Activated CD4-positive, alpha-beta T cell treated with anti-CD3 and anti-CD28 coated beads for 4 hours (primary cell): ENCODE results near the gene SIX4.
"Not testable (repeated sequence)": the region's sequence is repeated elsewhere in the genome, so short reads cannot be mapped to it uniquely, and the experiment has no call there.

Source experiments
- DNase-seq, 2 donors: peaks; one replicate each; pipeline ENCODE4 v3.0.0-alpha.2; 2020

Gene SIX4

DNA sequence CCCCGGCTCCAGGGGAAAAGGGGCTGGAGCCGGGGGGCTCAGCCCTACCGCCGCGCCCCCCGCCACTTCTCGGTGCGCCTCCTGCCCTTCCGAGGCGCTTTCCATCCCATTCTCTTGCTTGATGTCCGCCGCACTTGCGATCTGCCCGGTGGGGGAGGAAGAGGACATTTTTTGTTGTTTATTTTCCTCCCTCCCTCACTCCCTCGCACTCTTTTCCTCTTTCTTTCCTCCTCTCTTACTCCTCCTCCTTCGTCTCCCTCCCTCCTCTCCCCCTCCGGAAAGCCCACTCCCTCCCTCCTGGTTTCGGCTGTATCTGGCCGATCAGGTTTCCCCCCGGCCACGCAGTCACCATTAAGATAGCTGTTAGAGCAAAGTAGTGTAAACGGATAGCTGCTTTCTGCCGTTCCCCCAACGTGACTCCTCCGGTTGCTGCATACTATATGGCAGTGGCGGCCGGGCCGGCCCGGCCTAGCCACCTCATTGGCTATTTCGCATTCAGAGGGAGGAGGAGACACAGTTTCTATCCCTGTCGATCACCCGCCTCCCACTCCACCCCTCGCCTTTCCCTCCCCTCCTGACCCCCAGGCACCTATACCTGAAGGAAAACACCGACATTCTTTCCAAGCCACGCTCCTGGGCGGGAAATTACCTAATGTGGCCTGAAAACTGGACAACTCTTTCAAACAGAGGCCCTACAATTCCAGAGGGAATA, at the start of gene SIX4:
TSS of gene SIX4 (minus strand) at position 445 of the 712 bp plus-strand sequence. CDS start at position 168, 277 bp downstream.
- no peak for DNase-seq

DNA sequence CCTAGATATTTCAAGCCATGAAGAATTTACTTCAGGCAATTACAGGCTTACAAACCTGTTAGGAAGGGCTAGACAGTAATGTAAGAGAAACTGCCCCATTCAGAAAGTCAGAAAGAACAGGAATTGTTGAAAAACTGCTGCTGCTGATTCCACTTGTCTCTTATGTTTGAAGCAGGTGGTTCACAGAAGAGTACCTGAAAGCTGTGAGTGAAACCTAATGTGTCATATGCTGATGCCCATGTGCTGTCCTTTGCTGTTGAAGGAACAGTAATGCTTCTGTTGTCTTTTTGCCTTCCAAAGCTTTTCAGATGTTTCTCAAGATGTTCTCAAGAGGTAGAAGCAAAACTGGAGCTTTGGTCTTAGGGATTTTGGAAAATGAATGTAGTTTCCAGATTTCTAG, 49.4 kb upstream of the SIX4 start:
- DNase-seq, result no peak

DNA sequence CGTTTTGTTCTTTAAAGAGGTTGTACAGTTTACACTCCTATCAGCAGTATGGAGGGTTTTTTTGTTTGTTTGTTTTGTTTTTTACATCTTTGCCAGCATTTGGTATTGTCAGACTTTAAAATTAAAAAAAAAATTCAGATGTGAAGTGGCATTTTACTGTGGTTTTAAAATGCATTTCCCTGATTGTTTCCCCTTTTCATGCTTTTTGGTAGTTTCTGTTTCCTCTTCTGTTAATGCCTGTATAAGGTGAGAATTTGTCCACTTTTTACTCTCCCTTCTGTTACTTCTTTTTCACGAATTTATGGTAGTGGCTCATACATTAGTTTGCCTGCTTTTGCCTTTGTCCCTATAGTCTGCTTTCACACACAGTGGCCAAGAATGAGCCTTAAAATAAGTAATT, 47.0 kb upstream of the SIX4 start:
- no peak for DNase-seq

DNA sequence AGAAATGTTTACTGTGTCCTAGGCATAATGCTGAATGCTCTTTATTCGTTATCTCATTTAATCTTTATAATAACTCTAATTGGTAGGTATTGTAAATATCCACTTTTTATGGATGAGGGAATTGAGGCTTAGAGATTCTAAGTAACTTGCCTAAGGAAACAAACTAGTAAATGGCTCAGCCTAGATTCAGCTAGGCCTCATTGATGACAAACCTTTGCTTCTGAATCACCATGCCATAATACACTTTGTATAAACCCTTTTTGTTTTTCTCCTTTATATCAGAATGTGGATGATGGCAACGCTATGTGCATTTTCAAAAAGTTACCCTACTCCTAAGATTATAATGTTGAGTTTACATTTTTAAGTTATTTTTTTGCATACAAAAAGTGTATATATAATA, 44.5 kb upstream of the SIX4 start:
- no peak for DNase-seq

DNA sequence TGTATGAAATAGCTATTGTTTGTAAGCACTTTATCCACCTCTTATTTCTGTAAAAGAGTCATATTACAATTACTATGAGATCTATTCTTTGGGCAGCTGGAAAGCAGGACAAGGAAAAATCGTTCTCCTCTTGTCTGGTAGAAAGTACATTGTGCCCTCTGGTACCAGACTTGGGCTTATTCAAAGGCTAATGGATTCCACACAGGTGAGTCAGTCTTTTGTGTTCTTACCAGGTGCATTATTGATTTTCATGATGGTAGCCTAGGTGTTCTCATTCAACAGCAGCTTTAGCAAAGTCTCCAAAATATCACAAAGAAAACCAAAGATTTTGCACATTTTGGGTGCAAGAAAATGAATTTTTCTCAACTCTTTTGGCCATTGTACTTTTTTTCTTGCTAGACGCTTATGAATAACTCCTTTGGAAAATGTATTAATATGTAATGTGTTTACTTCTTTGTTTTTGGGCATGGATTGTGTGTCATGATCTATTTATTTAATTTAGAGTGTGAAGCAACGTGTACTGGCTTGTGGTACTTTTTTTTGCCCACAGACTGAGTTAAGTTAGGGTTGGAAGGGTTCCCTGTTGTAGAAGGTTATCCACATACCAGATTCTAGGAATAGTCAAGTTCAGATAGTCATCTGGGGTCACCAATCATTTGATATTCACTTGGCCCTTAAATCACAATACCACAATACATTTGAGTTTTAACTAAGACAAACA, 36.7 kb upstream of the SIX4 start:
- no peak for DNase-seq

DNA sequence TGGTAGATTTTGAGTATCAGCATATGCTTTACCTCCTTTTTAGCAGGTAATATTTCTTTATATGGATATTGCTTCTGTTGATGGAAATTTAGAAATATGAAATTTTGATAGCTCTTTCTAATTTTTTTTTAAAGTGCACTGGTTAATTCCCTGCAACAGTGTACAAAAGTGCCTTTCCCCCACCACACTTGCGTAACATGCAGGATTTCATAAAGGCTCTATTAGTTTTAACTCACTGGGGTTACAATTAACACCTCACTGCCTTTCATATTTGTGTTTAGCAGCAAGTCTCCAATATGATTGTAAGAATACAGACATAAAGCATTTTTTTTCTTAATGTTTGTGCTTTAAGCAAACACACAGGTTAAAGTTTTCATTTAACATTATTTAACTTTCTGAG, 36.1 kb upstream of the SIX4 start:
- no peak for DNase-seq

DNA sequence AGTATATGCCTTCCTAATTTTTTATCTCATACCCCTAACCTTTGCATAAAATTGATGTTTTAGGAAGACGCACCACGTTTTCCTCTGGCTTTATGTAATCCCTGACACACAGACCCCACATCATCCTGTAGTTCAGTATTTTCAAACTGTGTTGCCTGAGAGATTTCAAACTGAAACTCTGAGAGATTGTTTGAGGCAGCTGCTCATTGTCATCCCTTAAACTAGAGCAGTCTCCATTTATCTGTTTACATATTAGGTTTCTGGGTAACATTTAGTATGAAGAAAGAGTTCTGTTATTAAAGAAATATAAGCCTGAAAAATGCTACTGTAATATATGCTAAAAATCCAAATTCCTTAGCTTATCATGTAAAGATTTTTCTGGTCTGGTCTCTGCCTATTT, 34.7 kb upstream of the SIX4 start:
- no peak for DNase-seq

DNA sequence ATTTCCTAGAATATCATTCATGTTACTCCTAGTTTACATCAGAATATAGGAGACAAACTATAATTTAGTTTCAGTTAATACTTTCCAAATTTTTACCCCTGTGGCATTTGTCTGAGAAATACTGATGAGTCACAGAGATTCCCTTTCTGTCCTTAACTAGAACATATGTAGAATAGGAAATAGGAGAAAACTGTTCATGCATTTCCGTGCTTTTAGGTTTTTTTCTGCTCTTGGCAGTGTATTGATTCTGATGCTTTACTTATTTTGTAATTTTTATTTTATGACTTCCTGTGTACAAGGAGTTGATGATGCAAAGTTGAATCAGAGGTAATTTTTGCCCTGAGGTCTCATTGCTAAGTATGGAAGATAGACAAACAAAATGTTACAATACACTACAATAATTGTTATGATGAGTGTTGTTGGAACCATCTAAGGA, 33.4 kb upstream of the SIX4 start:
- DNase-seq, result no peak

DNA sequence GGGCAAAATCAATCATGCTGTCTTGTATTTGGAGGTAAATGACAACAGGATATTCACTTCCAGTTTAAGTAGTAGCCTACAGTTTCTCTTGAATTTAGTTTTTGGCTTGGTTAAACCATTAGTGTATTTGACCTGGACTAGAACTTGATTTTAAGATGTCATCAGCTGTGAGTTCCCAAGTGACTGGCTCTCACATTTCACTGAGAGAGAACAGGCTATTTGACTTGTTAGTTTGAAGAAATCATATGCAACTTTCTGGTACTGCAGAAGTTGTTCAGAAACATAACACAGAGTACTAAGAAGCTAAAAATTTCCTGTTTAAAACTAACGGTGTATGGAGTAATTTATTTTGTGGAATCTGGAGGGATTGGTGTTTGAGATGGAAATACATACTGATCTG, 32.7 kb upstream of the SIX4 start:
- no peak for DNase-seq

DNA sequence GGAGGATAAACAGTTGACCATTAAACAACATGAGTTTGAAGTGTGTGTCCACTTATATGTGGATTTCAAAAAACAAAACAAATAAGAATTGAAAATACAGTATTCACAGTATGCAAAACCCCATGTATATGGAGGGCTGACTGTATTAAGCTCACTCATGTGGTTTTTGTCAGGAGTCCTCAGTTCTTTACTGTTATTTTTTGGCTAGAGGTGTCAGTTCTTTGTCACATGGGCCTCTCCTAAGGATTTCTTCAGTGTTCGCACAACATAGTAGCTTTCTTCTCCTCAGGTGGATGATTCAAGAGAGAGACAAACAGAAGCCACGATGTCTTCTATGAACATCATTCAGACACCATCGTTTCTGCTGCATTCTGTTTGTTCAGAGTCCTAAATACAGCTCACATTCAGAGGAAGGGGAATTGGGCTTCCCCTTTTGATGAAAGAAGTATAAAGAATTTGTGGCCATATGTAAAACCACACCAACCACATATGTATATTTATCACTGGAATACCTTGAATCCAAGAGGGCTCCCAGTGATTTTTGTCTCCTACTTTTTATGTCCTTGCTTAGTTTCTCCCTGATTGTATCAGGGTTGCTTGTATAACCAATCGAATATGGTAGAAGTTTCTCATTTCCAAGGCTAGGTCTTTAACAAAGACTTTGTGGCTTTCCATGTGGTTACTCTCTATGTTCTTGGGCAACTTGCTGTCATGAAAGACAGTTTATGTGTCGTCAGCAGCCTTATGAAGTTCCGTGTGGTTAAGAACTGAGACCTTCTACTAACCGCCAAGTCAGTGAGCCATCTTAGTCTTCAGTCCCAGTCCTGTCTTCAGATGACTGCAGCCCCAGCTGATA, 29.3 kb upstream of the SIX4 start:
- DNase-seq, result peak; percentile 23 to 46

DNA sequence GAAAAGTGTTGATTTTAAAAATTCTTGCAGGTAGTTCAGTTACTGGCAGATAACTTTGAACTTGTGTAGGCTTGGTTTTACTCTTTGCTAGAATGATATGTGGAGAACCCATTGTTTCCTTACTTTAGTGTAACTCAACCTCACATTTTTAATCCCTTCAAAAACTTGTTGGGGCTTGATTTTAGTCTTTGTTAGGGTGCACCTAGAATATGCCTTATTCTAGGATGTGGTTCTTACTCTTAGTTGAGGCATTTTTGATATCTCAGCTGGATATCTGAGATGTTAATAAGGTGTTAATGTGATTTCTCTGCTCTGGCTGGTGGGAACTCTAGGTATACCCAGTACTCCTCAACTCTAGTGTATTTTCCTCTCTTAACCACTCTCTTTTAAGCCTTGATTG, 20.4 kb upstream of the SIX4 start:
- DNase-seq, result no peak

DNA sequence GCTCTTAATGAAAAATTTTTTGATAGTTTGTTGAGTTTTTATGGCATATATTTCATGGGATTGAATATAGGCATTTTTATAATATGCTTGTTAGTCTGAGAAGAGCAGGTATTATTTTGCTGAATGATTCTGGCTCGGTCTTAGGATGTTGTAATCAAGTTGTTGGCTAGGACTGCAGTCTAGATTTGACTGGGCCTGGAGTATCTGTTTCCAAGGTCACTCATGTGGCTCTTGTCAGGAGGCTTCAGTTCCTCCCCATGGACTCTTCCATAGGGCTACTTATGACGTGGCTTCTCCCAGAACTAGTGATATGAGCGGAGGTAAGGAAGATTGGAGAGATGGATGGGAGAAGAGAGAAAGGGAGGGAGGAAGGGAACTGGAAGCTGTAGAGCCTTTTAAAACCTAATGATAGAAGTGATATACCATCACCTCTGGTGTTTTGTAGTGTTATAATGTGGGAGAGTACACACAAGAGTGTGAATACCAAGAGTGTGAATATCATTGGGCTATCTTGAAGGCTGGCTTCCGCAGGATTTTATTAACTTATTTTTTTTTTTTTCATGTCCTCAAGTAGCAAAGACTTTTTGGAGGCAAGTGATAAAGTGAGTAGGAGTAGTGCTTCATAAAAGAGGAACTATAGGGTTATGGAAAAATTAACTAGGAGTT, 14.8 kb upstream of the SIX4 start:
- no peak for DNase-seq

DNA sequence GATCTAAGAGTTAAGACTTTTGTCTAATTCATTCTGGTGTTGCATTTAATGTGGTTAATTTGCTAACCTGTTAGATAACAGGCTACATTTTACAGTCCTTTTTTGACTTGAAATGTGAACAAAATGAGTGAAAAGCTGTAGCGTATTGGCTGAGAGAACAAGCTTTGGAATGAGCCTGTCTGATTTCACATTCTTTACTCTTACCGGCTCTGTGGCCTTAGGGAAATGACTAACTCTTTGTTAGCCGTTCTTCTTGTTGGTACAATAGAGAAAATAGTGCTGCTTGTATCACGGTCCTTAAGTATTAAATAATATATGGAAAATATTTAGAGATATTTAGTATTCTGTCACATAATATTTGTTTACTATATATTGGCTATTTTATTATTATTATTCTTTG, 12.3 kb upstream of the SIX4 start:
- DNase-seq, result no peak

DNA sequence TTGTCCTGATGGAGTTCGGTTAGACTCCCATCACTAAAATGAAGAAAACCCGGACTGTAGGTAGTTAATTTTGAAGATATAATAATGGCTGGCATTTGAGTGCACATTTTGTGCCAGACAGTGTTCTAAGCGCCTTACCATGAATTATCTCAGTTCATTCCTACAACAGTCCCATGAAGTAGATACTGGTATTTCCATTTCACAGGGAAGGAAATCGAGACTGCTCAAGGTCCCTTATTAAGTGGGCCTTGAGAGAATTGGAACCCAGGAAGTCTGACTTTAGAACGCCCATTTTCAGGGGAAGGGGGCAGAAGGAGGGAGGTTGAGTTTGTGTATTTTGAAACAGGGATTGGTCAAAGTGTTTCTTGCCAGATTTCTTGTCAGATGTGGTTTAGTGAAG, 11.3 kb upstream of the SIX4 start:
- no peak for DNase-seq

DNA sequence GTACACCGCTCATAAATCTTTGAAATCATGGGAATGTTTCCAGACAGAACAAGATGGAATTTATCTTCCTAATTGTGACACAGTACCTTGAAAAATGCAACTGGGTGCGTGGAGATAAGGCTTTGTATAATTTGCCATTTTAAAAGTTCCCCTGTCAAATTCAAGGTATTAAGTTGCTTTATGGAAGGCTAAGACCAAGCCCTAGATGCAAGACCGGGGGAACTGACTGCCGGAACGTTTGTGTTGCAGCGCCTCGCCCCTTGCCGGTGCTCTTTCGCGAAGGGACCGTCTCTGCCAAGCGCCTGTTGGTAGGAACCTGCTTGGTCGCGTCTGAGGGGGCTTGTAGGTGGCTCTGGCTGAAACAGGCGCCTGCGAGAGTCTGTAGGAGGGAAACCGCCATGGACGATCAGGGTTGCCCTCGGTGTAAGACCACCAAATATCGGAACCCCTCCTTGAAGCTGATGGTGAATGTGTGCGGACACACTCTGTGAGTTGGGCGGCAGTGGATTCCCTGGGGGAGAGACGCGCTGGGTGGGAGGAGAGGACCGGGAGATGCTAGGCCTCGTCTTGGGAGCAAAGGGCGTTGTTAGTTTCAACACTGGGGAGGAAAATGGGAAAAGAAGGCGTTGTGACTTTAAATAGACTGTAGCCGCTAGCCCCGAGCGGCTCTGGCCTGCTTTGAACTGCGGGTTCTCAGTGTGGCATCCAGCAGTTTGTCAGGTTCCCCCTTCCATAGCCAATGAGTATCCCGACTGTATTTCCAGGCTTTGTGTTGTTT, 10.5 kb upstream of the SIX4 start, which contains the start of gene MNAT1:
TSS of gene MNAT1 (plus strand) at position 297 of the 778 bp plus-strand sequence. CDS start at position 399, 102 bp downstream.
- peak; percentile 71 for DNase-seq

DNA sequence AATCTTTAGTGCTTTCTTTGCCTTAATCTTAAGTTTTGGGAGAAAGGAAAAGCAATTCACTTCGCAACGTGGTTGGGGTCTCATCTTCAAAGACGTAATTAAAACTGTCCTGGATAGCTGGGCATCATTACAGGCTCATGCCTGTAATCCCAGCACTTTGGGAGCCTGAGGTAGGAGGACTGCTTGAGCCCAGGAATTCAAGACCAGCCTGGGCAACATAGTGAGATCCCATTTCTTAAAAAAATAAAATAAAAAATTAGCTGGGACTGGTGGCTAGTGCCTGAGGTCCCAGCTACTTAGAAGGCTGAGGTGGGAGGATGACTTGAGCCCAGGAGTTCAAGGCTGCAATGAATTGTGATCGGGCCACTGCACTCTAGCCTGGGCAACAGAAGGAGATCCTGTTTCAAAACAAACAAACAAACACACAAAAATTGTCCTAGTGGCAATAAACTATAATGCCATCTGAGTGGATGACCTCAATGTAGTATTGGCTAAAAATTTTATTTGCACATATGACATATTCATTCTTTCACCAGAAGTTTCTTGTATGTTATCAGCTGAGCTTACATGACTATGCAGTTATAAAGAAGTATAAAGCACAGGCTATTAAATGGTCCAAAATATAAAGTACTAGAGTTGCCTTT, 8.8 kb upstream of the SIX4 start:
- DNase-seq, result no peak

DNA sequence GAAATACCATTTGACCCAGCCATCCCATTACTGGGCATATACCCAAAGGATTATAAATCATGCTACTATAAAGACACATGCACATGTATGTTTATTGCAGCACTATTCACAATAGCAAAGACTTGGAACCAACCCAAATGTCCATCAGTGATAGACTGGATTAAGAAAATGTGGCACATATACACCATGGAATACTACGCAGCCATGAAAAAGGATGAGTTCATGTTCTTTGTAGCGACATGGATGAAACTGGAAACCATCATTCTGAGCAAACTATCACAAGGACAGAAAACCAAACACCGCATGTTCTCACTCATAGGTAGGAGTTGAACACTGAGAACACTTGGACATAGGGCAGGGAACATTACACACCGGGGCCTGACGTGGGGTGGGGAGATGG, 7.1 kb upstream of the SIX4 start:
- not testable (repeated sequence) for DNase-seq

DNA sequence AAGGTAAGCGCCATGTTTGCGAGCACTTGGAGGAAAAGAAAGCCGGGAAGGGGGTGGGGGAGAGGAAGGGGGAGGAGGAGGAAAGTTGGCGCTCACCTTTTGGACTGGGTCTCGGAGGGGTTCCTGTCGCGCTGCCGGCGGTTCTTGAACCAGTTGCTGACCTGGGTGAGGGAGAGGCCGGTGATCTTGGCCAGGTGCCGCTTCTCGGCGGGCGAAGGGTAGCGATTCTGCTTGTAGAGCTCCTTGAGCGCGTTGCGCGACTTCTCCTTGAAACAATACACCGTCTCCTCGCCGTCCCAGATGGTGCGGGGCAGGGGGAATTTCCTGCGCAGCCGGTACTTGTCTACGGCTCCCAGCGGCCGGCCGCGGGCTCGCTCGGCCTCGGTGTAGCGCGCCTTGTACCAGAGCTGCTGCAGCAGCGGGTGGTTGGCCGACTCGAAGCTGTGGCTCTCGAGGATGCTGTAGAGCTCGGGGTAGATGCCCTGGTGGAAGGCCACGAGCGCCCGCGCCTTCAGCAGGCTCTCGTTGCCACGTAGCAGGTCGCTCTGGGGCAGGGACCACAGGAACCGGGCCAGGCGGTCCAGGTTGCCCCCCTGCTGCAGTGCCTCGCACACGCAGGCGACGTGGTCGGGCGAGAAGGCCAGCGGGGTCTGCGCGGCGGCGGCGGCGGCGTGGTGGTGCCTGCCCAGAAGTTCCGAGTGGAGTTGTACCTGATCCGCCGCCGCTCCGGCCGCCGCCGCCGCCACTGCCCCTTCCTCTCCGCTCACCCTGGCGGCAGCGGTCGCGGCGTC, 840 bp downstream of the SIX4 start:
- peak; percentile 13 to 15 for DNase-seq

DNA sequence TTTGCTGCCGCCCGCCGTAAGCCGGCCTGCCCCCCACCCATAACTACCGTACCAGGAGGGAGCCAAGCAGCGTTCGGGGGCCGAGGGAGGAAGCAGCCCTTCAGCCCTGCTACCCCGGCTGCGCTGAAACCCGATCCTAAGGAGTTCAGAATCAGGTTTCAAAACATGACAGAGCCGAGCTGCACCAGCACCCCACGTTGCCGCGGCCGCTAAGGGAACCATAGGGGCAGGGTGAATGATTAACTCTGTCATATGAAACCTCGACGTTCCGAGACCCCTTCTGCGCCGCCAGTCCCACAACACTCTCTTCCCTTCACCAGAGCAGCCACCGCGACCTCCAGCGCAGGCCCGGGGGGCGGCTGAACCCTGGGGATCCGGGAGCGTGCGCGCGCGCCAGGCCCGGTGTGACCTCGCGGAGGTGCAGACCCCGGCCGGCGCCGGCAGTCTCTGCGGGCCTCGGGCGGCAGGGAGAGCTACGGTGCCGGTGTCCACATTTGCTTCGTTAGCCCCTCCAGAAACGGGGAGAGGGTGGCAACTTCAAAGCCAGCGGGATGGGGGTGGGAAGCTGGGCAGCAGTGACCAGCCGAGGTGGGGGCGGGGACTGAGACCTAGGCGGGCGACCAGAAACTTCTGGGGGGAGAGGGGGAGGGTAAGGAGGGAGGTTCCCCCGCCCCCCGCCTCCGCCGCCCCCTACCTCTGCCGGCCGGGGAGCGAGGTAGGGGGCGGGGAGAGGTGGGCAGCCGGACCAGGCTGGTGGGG, 1.6 kb downstream of the SIX4 start:
- peak; percentile 5 to 16 for DNase-seq

DNA sequence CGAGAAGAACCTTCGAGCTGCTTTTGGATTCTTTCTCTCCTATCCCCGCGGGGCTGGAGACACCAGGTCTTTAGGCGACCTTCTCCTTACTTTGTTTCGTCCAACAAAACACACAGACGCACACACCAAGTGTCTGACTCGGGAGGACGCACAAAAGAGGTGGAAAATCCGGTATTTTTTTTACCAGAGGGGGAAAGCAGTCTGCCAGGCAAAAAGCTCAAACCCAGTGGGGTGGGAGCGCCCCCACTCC, 2.1 kb downstream of the SIX4 start:
- no peak for DNase-seq
